Measurements from ENCODE around the gene RNASEH2C. TPM values are rescaled to one million over a fixed set of nuclear protein-coding genes. Genes with fewer than 3 reads are reported as not detected.

Gene RNASEH2C
- total and polyA plus RNA-seq, 4 donors = 21.8 to 97.7 (median 75.4) TPM

DNA sequence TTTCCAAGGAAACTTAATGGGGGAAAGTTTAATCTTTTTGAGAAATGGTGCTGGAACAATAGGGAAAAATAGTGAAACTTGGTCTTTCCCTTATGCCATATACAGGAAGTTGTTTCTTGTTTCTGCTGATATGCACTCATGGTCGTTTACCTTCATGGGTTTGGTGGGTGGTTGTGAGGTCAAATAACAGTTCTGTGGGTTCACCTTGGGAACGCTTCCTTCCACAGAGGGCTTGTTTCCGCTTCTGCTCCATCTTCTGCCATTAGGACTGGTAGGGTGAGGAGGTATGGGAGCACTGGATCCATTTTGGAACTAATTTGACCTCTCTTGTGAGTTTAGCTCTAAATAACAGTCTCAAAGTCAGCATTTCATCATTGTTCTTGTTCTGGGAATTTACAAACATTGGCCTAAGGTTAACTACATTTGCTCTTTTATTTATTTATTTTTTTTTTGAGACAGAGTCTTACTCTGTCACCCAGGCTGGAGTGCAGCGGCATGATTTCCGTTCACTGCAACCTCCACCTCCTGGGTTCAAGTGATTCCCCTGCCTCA lies 40.3 kb downstream of the RNASEH2C start:
- H3K27ac ChIP-seq (ENCODE audit: low read depth in 1 of 2, low read length in 1 of 2) = no peak overlapping the region
- H3K9ac ChIP-seq (ENCODE audit: insufficient read depth in 1 of 2, low read length in 2 of 2) = no peak overlapping the region
- no peaks in the 10 kb centered on the region for H3K27me3 ChIP-seq (ENCODE audit: control insufficient read depth in 3 of 3, insufficient read depth in 3 of 3, low read length in 2 of 3)
- H3K4me3 ChIP-seq = no peak overlapping the region
- DNase-seq (no peak), ATAC-seq (ENCODE audit: insufficient read depth, low FRiP score) (no peak)
- H3K4me1 ChIP-seq (ENCODE audit: control insufficient read depth in 5 of 5, insufficient read depth in 5 of 5, low read length in 5 of 5) = no peaks in the 10 kb centered on the region
- H3K36me3 ChIP-seq (ENCODE audit: control insufficient read depth in 4 of 4, insufficient read depth in 4 of 4, low read length in 4 of 4) = no peaks in the 10 kb centered on the region
- 79 to 89% methylated on average over 5 of the region's 5 CpGs for WGBS, 2 donors
- H3K9me3 ChIP-seq (ENCODE audit: control insufficient read depth in 4 of 4, insufficient read depth in 3 of 4, low read length in 3 of 4) = no peaks in the 10 kb centered on the region
- TF ChIP-seq, protein P1, sequence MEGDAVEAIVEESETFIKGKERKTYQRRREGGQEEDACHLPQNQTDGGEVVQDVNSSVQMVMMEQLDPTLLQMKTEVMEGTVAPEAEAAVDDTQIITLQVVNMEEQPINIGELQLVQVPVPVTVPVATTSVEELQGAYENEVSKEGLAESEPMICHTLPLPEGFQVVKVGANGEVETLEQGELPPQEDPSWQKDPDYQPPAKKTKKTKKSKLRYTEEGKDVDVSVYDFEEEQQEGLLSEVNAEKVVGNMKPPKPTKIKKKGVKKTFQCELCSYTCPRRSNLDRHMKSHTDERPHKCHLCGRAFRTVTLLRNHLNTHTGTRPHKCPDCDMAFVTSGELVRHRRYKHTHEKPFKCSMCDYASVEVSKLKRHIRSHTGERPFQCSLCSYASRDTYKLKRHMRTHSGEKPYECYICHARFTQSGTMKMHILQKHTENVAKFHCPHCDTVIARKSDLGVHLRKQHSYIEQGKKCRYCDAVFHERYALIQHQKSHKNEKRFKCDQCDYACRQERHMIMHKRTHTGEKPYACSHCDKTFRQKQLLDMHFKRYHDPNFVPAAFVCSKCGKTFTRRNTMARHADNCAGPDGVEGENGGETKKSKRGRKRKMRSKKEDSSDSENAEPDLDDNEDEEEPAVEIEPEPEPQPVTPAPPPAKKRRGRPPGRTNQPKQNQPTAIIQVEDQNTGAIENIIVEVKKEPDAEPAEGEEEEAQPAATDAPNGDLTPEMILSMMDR (IDR thresholded peaks at IDR 0.05; ENCODE audit: control extremely low read depth, extremely low read depth) = no peak

DNA sequence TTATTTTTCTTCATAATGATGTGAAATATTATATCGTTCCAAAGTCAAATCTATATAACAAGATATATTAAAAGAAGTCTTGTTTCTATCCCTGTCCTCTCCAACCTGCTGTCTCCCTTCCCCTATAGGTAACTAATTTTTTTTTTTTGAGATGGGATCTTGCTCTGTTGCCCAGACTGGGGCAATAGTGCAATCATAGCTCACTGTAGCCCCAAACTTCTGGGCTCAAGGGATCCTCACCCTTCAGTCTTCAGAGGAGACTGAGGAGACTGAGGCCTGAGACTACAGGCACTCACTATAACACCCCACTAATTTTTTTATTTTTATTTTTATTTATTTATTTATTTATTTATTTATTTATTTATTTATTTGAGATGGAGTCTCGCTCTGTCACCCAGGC lies 47.6 kb downstream of the RNASEH2C start:
- DNase-seq (no peak), ATAC-seq (ENCODE audit: insufficient read depth, low FRiP score) (no peak)
- Histone ChIP-seq H3K36me3 (ENCODE audit: control insufficient read depth in 4 of 4, insufficient read depth in 4 of 4, low read length in 4 of 4) (no peaks in the 10 kb centered on the region), H3K9me3 (ENCODE audit: control insufficient read depth in 4 of 4, insufficient read depth in 3 of 4, low read length in 3 of 4) (no peaks in the 10 kb centered on the region), H3K27ac (ENCODE audit: low read depth in 1 of 2, low read length in 1 of 2) (no peak overlapping the region), H3K27me3 (ENCODE audit: control insufficient read depth in 3 of 3, insufficient read depth in 3 of 3, low read length in 2 of 3) (no peaks in the 10 kb centered on the region), H3K4me3 (no peak overlapping the region), H3K9ac (ENCODE audit: insufficient read depth in 1 of 2, low read length in 2 of 2) (no peak overlapping the region), H3K4me1 (ENCODE audit: control insufficient read depth in 5 of 5, insufficient read depth in 5 of 5, low read length in 5 of 5) (no peaks in the 10 kb centered on the region)
- 95 to 96% methylated on average over 1 of the region's 2 CpGs for WGBS, 2 donors
- TF ChIP-seq, protein P1 (IDR thresholded peaks at IDR 0.05; ENCODE audit: control extremely low read depth, extremely low read depth) = no peak

DNA sequence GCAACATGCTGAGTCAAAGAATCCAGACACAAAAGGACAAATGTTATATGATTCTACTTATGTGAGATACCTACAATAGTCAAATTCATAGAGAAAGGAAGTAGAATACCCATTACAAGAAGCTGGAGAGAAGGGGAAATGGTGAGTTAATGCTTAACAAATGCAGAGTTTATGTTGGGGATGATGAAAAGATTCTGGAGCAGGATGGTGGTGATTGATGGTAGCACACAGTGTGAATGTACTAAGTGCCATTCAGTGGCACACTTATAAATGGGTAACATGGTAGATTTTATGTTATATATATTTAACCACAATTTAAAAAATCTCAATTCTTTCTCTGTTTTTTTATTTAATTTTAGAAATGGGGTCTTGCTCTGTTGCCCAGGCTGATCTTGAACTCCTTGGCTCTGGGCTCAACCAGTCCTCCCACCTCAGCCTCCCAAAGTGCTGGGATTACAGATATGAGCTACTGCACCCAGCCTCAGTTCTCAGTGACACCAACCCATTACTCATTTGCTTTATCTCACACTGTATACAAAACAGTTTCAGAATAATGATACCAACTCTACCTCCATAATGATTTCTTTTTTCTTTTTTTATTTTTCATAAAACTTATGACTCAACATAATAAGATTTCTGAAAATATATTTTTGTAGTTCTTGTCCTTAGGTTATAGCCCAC lies 48.3 kb downstream of the RNASEH2C start:
- Histone ChIP-seq H3K4me3 (no peak overlapping the region), H3K4me1 (ENCODE audit: control insufficient read depth in 5 of 5, insufficient read depth in 5 of 5, low read length in 5 of 5) (no peaks in the 10 kb centered on the region), H3K27me3 (ENCODE audit: control insufficient read depth in 3 of 3, insufficient read depth in 3 of 3, low read length in 2 of 3) (no peaks in the 10 kb centered on the region), H3K9me3 (ENCODE audit: control insufficient read depth in 4 of 4, insufficient read depth in 3 of 4, low read length in 3 of 4) (no peaks in the 10 kb centered on the region), H3K36me3 (ENCODE audit: control insufficient read depth in 4 of 4, insufficient read depth in 4 of 4, low read length in 4 of 4) (no peaks in the 10 kb centered on the region), H3K9ac (ENCODE audit: insufficient read depth in 1 of 2, low read length in 2 of 2) (no peak overlapping the region), H3K27ac (ENCODE audit: low read depth in 1 of 2, low read length in 1 of 2) (no peak overlapping the region)
- no peak for DNase-seq
- ATAC-seq (ENCODE audit: insufficient read depth, low FRiP score) = no peak
- TF ChIP-seq, protein P1 (IDR thresholded peaks at IDR 0.05; ENCODE audit: control extremely low read depth, extremely low read depth) = no peak

Small RNAs within 50 kb of the gene (small RNA-seq; reads per million reads assigned to genes)
- gene RN7SL309P (ENCODE audit: low replicate concordance) = not detected

Other genes with a start within 250 kb of the RNASEH2C start
- gene MALAT1, start 221.8 kb downstream of the RNASEH2C start, total RNA-seq = over 10,000 TPM; 10,633 to 48,332 TPM
- 1,000 to 10,000 TPM in 1 of 2 donors, 100 to 1,000 TPM in 1; 125 to 2,965 TPM for gene MALAT1, start 221.8 kb downstream of the RNASEH2C start, polyA plus RNA-seq
- 10 to 100 TPM; 54.3 to 93.8 TPM for gene SCYL1, start 195.7 kb downstream of the RNASEH2C start, total RNA-seq
- 100 to 1,000 TPM in 1 of 2 donors, 10 to 100 TPM in 1; 79.1 to 107 TPM for gene SCYL1, start 195.7 kb downstream of the RNASEH2C start, polyA plus RNA-seq
- gene LTBP3, start 162.4 kb downstream of the RNASEH2C start, total RNA-seq = 100 to 1,000 TPM; 100 to 111 TPM
- gene LTBP3, start 162.4 kb downstream of the RNASEH2C start, polyA plus RNA-seq = 10 to 100 TPM; 39.1 to 46.6 TPM
- gene ZNRD2, start 150.3 kb downstream of the RNASEH2C start, total RNA-seq = 10 to 100 TPM; 22.0 to 35.9 TPM
- gene ZNRD2, start 150.3 kb downstream of the RNASEH2C start, polyA plus RNA-seq = 10 to 100 TPM; 65.6 to 81.5 TPM
- 10 to 100 TPM; 20.6 to 53.5 TPM for gene FAM89B, start 148.3 kb downstream of the RNASEH2C start, total RNA-seq
- gene FAM89B, start 148.3 kb downstream of the RNASEH2C start, polyA plus RNA-seq = 10 to 100 TPM; 44.4 TPM
- 100 to 1,000 TPM in 1 of 2 donors, 10 to 100 TPM in 1; 58.3 to 154 TPM for gene EHBP1L1, start 144.7 kb downstream of the RNASEH2C start, total RNA-seq
- 100 to 1,000 TPM in 1 of 2 donors, 10 to 100 TPM in 1; 49.8 to 125 TPM for gene EHBP1L1, start 144.7 kb downstream of the RNASEH2C start, polyA plus RNA-seq
- 1 to 10 TPM in 1 of 2 donors, under 1 TPM in 1; 0.46 to 1.1 TPM for gene KCNK7, start 125.0 kb downstream of the RNASEH2C start, total RNA-seq
- gene KCNK7, start 125.0 kb downstream of the RNASEH2C start, polyA plus RNA-seq = 1 to 10 TPM; 1.5 to 2.8 TPM
- 100 to 1,000 TPM in 1 of 2 donors, 10 to 100 TPM in 1; 60.0 to 108 TPM for gene MAP3K11, start 106.6 kb downstream of the RNASEH2C start, total RNA-seq
- 10 to 100 TPM; 68.5 to 80.1 TPM for gene MAP3K11, start 106.6 kb downstream of the RNASEH2C start, polyA plus RNA-seq
- gene PCNX3, start 105.0 kb downstream of the RNASEH2C start, total RNA-seq = 10 to 100 TPM; 13.9 to 53.8 TPM
- gene PCNX3, start 105.0 kb downstream of the RNASEH2C start, polyA plus RNA-seq = 10 to 100 TPM; 16.1 to 24.8 TPM
- 10 to 100 TPM; 39.7 to 82.8 TPM for gene SIPA1, start 82.7 kb downstream of the RNASEH2C start, total RNA-seq
- 100 to 1,000 TPM in 1 of 2 donors, 10 to 100 TPM in 1; 82.8 to 102 TPM for gene SIPA1, start 82.7 kb downstream of the RNASEH2C start, polyA plus RNA-seq
- 10 to 100 TPM; 50.2 to 72.6 TPM for gene RELA, start 57.9 kb downstream of the RNASEH2C start, total RNA-seq
- 10 to 100 TPM; 34.8 to 65.8 TPM for gene RELA, start 57.9 kb downstream of the RNASEH2C start, polyA plus RNA-seq
- 10 to 100 TPM; 45.3 to 88.6 TPM for gene KAT5, start 8.5 kb downstream of the RNASEH2C start, total RNA-seq
- gene KAT5, start 8.5 kb downstream of the RNASEH2C start, polyA plus RNA-seq = 10 to 100 TPM; 70.0 to 95.3 TPM
- gene AP5B1, start 60.2 kb upstream of the RNASEH2C start, total RNA-seq = 10 to 100 TPM in 1 of 2 donors, 1 to 10 TPM in 1; 8.6 to 35.5 TPM
- 10 to 100 TPM; 13.0 to 35.1 TPM for gene AP5B1, start 60.2 kb upstream of the RNASEH2C start, polyA plus RNA-seq
- under 1 TPM; 0.17 to 0.77 TPM for gene OVOL1, start 66.3 kb upstream of the RNASEH2C start, total RNA-seq
- gene OVOL1, start 66.3 kb upstream of the RNASEH2C start, polyA plus RNA-seq = 1 to 10 TPM in 1 of 2 donors, under 1 TPM in 1; 0.96 to 1.4 TPM
- gene SNX32, start 113.2 kb upstream of the RNASEH2C start, total RNA-seq = under 1 TPM; 0.52 to 0.77 TPM
- gene SNX32, start 113.2 kb upstream of the RNASEH2C start, polyA plus RNA-seq = under 1 TPM; 0.14 to 0.88 TPM
- gene CFL1, start 137.4 kb upstream of the RNASEH2C start, total RNA-seq = 100 to 1,000 TPM; 387 to 967 TPM
- 1,000 to 10,000 TPM in 1 of 2 donors, 100 to 1,000 TPM in 1; 493 to 1,282 TPM for gene CFL1, start 137.4 kb upstream of the RNASEH2C start, polyA plus RNA-seq
- 10 to 100 TPM; 35.0 to 61.4 TPM for gene MUS81, start 139.6 kb upstream of the RNASEH2C start, total RNA-seq
- 10 to 100 TPM; 46.2 to 62.2 TPM for gene MUS81, start 139.6 kb upstream of the RNASEH2C start, polyA plus RNA-seq
- 10 to 100 TPM; 62.8 to 67.0 TPM for gene EFEMP2, start 152.0 kb upstream of the RNASEH2C start, total RNA-seq
- 10 to 100 TPM; 34.2 to 44.8 TPM for gene EFEMP2, start 152.0 kb upstream of the RNASEH2C start, polyA plus RNA-seq
- 1 to 10 TPM; 3.1 to 4.6 TPM for gene CTSW, start 159.0 kb upstream of the RNASEH2C start, total RNA-seq
- gene CTSW, start 159.0 kb upstream of the RNASEH2C start, polyA plus RNA-seq = 1 to 10 TPM; 2.9 to 8.7 TPM
- gene FIBP, start 167.7 kb upstream of the RNASEH2C start, total RNA-seq = 10 to 100 TPM; 49.8 to 74.6 TPM
- 10 to 100 TPM; 47.1 to 77.2 TPM for gene FIBP, start 167.7 kb upstream of the RNASEH2C start, polyA plus RNA-seq
- gene CCDC85B, start 169.9 kb upstream of the RNASEH2C start, total RNA-seq = 10 to 100 TPM; 20.7 to 55.4 TPM
- gene CCDC85B, start 169.9 kb upstream of the RNASEH2C start, polyA plus RNA-seq = 10 to 100 TPM; 52.5 to 63.4 TPM
- 10 to 100 TPM in 1 of 2 donors, under 1 TPM in 1; 0.43 to 11.4 TPM for gene FOSL1, start 179.6 kb upstream of the RNASEH2C start, total RNA-seq
- gene FOSL1, start 179.6 kb upstream of the RNASEH2C start, polyA plus RNA-seq = 10 to 100 TPM; 19.2 to 19.9 TPM
- 10 to 100 TPM; 17.9 to 38.8 TPM for gene C11orf68, start 198.3 kb upstream of the RNASEH2C start, total RNA-seq
- gene C11orf68, start 198.3 kb upstream of the RNASEH2C start, polyA plus RNA-seq = 10 to 100 TPM; 26.8 to 30.8 TPM
- 10 to 100 TPM; 40.8 to 92.7 TPM for gene DRAP1, start 198.6 kb upstream of the RNASEH2C start, total RNA-seq
- gene DRAP1, start 198.6 kb upstream of the RNASEH2C start, polyA plus RNA-seq = 100 to 1,000 TPM in 1 of 2 donors, 10 to 100 TPM in 1; 99.4 to 140 TPM
- under 1 TPM; 0.34 TPM for gene TSGA10IP, start 224.7 kb upstream of the RNASEH2C start, total RNA-seq
- under 1 TPM; 0.07 to 0.20 TPM for gene TSGA10IP, start 224.7 kb upstream of the RNASEH2C start, polyA plus RNA-seq
- gene SART1, start 240.9 kb upstream of the RNASEH2C start, total RNA-seq = 10 to 100 TPM; 31.4 to 52.3 TPM
- 100 to 1,000 TPM in 1 of 2 donors, 10 to 100 TPM in 1; 44.3 to 145 TPM for gene SART1, start 240.9 kb upstream of the RNASEH2C start, polyA plus RNA-seq